Karpas-422 (cell line): ENCODE measurements around the gene PGP. TPM values are rescaled to one million over a fixed set of nuclear protein-coding genes. Genes with fewer than 3 reads are reported as not detected.

Experiments
- DNase-seq: peaks from one replicate; pipeline ENCODE4 v3.0.0-alpha.2; 2015
- H2AFZ ChIP-seq: fragments of 200-600 bp; sonication (generic); 2 replicates; pipeline ENCODE4 v1.6.1; 2014; ENCODE audit warnings: antibody characterized with exemption, low read length, mixed read lengths
- H3K27ac ChIP-seq: fragments of 200-600 bp; sonication (generic); 2 replicates; pipeline ENCODE4 v1.5.1; 2014; ENCODE audit warnings: mild to moderate bottlenecking, low read length, moderate library complexity
- H3K27me3 ChIP-seq: fragments of 200-600 bp; sonication (generic); 2 replicates; pipeline ENCODE4 v1.6.1; 2014; ENCODE audit warnings: low read length, mixed read lengths
- H3K36me3 ChIP-seq: fragments of 200-600 bp; sonication (generic); 2 replicates; pipeline ENCODE4 v1.6.1; 2014; ENCODE audit warnings: low read length, mixed read lengths; ENCODE audit not compliant: insufficient read depth
- H3K4me1 ChIP-seq: fragments of 200-600 bp; sonication (generic); 2 replicates; pipeline ENCODE4 v1.6.1; 2014; ENCODE audit warnings: mild to moderate bottlenecking, low read length, mixed read lengths
- H3K4me2 ChIP-seq: fragments of 200-600 bp; sonication (generic); 2 replicates; pipeline ENCODE4 v1.6.1; 2014; ENCODE audit warnings: low read length, low read depth, mild to moderate bottlenecking; ENCODE audit not compliant: poor library complexity, severe bottlenecking
- H3K4me3 ChIP-seq: fragments of 200-600 bp; sonication (generic); 2 replicates; pipeline ENCODE4 v1.5.1; 2014; ENCODE audit warnings: mild to moderate bottlenecking, antibody characterized with exemption, low read length, mixed read lengths
- H3K79me2 ChIP-seq: fragments of 200-600 bp; sonication (generic); 2 replicates; pipeline ENCODE4 v1.6.1; 2014; ENCODE audit warnings: mild to moderate bottlenecking, low read length, mixed read lengths
- H3K9ac ChIP-seq: fragments of 200-600 bp; sonication (generic); 2 replicates; pipeline ENCODE4 v1.6.0; 2014; ENCODE audit warnings: low read length
- H3K9me2 ChIP-seq: fragments of 200-600 bp; sonication (generic), shearing (Covaris generic); replicated peaks from 2 replicates; pipeline ENCODE4 v1.6.0; 2014; ENCODE audit warnings: mild to moderate bottlenecking, low read length, moderate library complexity; ENCODE audit not compliant: insufficient read depth
- H3K9me3 ChIP-seq: fragments of 300-700, 200-600 bp; sonication (generic); 2 replicates; pipeline ENCODE4 v1.6.1; 2014; ENCODE audit warnings: low read length, mixed read lengths
- H4K20me1 ChIP-seq: fragments of 200-600 bp; sonication (generic); 2 replicates; pipeline ENCODE4 v1.6.1; 2014; ENCODE audit warnings: mild to moderate bottlenecking, antibody characterized with exemption, low read length, low read depth; ENCODE audit not compliant: insufficient read depth
- total RNA-seq: library from RNA; depleted of rRNA; stranded (reverse); fragments of >200 nt; shearing (Covaris generic); gene quantifications from 2 replicates; pipeline ENCODE4 v1.2.3, GENCODE V29; 2014; ENCODE audit warnings: low replicate concordance

The PGP gene
- total RNA-seq, 1 experiment from 2014 or later: 26.5 TPM

DNA sequence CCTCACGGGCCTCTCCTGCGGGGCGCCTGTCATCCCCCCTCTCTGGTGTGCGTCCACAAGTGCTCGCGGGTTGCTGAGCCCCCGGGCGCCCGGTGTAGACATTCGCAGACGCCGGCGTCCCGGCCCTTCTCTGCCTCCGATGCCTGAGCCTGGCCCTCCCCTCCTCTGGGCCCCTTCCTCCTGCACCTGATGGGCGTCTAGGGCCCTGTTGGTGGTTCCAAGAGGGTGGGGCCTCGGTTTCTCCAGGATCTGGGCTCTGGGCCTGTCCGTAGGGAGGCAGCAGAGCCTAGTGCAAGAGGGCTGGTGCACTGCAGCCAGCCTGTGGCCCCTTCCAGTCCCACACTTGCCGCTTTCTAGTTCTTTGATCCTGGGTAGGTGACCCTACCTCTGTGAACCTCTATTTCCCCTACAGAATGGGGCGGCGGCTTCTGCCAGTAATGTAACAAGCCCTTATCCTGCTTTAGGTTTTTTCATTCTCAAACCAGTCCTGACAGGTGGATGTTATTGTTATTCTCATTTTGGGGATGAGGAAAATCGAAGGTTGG, 9.4 kb upstream of the PGP start:
- Histone ChIP-seq H3K4me2 (peak overlapping the region; percentile 93), H4K20me1 (peaks cover 21% of the 10 kb centered on the region; the same call in 1 of the 2 replicates), H3K36me3 (no peaks in the 10 kb centered on the region), H3K4me1 (peaks cover 9% of the 10 kb centered on the region), H3K27ac (peak overlapping the region; percentile 79), H3K27me3 (no peaks in the 10 kb centered on the region), H3K9me2 (no peaks in the 10 kb centered on the region), H3K4me3 (peak overlapping the region; percentile 99), H3K9me3 (no peaks in the 10 kb centered on the region), H2AFZ (no peak overlapping the region), H3K79me2 (peaks cover 46% of the 10 kb centered on the region), H3K9ac (peak overlapping the region; percentile 96)
- peak; percentile 75 for DNase-seq

DNA sequence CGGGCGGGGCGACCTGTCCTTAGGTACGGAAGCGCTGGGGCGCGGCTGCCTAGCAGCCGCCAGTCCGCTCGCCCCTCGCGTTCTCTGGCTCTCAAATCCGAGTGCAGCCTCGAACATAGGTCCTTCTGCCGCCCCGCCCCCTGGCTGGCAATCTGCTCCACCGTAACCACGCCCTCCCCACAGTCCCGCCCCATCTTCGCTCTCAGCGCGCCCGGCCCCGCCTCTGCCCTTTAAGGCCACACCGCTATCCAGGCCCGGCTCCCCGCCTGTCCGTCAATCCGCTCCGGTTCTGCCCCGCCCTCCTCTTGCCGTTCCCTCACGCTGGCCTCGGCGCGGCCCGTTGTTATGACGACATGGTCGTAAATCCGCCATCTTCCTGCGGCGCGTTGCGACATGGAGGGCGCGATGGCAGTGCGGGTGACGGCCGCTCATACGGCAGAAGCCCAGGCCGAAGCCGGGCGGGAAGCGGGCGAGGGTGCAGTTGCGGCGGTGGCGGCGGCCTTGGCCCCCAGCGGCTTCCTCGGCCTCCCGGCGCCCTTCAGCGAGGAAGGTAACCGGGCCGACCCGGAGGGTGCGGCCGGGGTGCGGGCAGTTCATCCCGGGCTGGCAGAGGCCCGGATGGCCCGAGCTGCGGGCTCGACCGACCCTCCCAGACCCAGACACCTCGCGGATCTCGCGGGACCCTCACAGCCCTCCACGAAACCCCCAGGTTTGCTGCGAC, 8.7 kb upstream of the PGP start, which contains the start of gene E4F1:
E4F1 (plus strand) TSS at position 371 of the 721 bp plus-strand sequence; CDS start at position 394, 23 bp downstream.
- no peaks in the 10 kb centered on the region for H3K9me3 ChIP-seq
- peak within 1 kb of the TSS; percentile 99 for H3K4me3 ChIP-seq
- H3K4me1 ChIP-seq: peaks cover 9% of the 10 kb centered on the region
- peak within 1 kb of the TSS; percentile 96 for H3K9ac ChIP-seq
- peak; percentile 100 for DNase-seq
- H4K20me1 ChIP-seq: peaks cover 19% of the 10 kb centered on the region; the same call in 1 of the 2 replicates
- no peaks in the 10 kb centered on the region for H3K9me2 ChIP-seq
- peak within 1 kb of the TSS; percentile 93 for H3K4me2 ChIP-seq
- no peak within 1 kb of the TSS for H2AFZ ChIP-seq
- H3K36me3 ChIP-seq: no peaks in the 10 kb centered on the region
- peaks cover 46% of the 10 kb centered on the region for H3K79me2 ChIP-seq
- peak within 1 kb of the TSS; percentile 79 for H3K27ac ChIP-seq
- no peaks in the 10 kb centered on the region for H3K27me3 ChIP-seq

- Histone ChIP-seq H3K4me3 (peak overlapping the region; percentile 32; the same call in 1 of the 2 replicates), H3K27me3 (no peaks in the 10 kb centered on the region), H3K36me3 (no peaks in the 10 kb centered on the region), H3K4me2 (peak overlapping the region; percentile 30), H3K9me3 (no peaks in the 10 kb centered on the region), H3K9me2 (no peaks in the 10 kb centered on the region), H4K20me1 (peaks cover 16% of the 10 kb centered on the region; the same call in 1 of the 2 replicates), H3K9ac (no peak overlapping the region), H3K4me1 (peaks cover 28% of the 10 kb centered on the region), H3K27ac (no peak overlapping the region), H3K79me2 (peaks cover 34% of the 10 kb centered on the region), H2AFZ (no peak overlapping the region)
- no peak for DNase-seq
Measured at GRCh38 chr16:2216330-2216729, 1.7 kb upstream of the PGP start.

- Histone ChIP-seq H3K4me2 (peak overlapping the region; percentile 81), H2AFZ (no peak overlapping the region), H3K27ac (peak overlapping the region; percentile 68)
Measured at GRCh38 chr16:2213817-2214718, 572 bp downstream of the PGP start.

GRCh38 chr16:2212362-2213324, 2.0 kb downstream of the PGP start:
- no peaks in the 10 kb centered on the region for H3K36me3 ChIP-seq
- H3K27me3 ChIP-seq: no peaks in the 10 kb centered on the region
- peak; percentile 71 for DNase-seq
- H3K9me2 ChIP-seq: no peaks in the 10 kb centered on the region
- H3K4me2 ChIP-seq: peak overlapping the region; percentile 81
- peaks cover 32% of the 10 kb centered on the region for H3K4me1 ChIP-seq
- peak overlapping the region; percentile 67 for H3K27ac ChIP-seq
- peaks cover 41% of the 10 kb centered on the region for H3K79me2 ChIP-seq
- H3K4me3 ChIP-seq: peak overlapping the region; percentile 81
- H3K9me3 ChIP-seq: no peaks in the 10 kb centered on the region
- peak overlapping the region; percentile 96 for H3K9ac ChIP-seq
- H2AFZ ChIP-seq: no peak overlapping the region
- H4K20me1 ChIP-seq: peaks cover 16% of the 10 kb centered on the region; the same call in 1 of the 2 replicates

More at GRCh38 chr16:2213817-2214718, 572 bp downstream of the PGP start:
- no peaks in the 10 kb centered on the region for H3K9me3 ChIP-seq
- H3K9ac ChIP-seq: peak overlapping the region; percentile 96
- peak; percentile 66 for DNase-seq
- H3K27me3 ChIP-seq: no peaks in the 10 kb centered on the region
- H3K4me3 ChIP-seq: peak overlapping the region; percentile 81
- H3K36me3 ChIP-seq: no peaks in the 10 kb centered on the region
- H3K4me1 ChIP-seq: peaks cover 28% of the 10 kb centered on the region
- H4K20me1 ChIP-seq: peaks cover 16% of the 10 kb centered on the region; the same call in 1 of the 2 replicates
- peaks cover 34% of the 10 kb centered on the region for H3K79me2 ChIP-seq
- H3K9me2 ChIP-seq: no peaks in the 10 kb centered on the region

GRCh38 chr16:2211923-2212347, 2.7 kb downstream of the PGP start:
- Histone ChIP-seq H3K79me2 (peaks cover 44% of the 10 kb centered on the region), H3K27me3 (no peaks in the 10 kb centered on the region)

More at GRCh38 chr16:2211923-2212347, 2.7 kb downstream of the PGP start:
- peak; percentile 73 for DNase-seq
- no peak overlapping the region for H2AFZ ChIP-seq
- H3K9ac ChIP-seq: peak overlapping the region; percentile 96
- H3K36me3 ChIP-seq: 0 out of 2 replicates have a peak, but pooled peaks cover 3% of the 10 kb centered on the region
- peak overlapping the region; percentile 67 for H3K27ac ChIP-seq
- peak overlapping the region; percentile 81 for H3K4me2 ChIP-seq
- no peaks in the 10 kb centered on the region for H3K9me2 ChIP-seq
- H3K9me3 ChIP-seq: no peaks in the 10 kb centered on the region
- peak overlapping the region; percentile 81; the same call in 1 of the 2 replicates for H3K4me3 ChIP-seq
- peaks cover 39% of the 10 kb centered on the region for H3K4me1 ChIP-seq
- H4K20me1 ChIP-seq: peaks cover 16% of the 10 kb centered on the region; the same call in 1 of the 2 replicates
